ENCODE data around the gene DCBLD1.
"Not testable (repeated sequence)": the region's sequence is repeated elsewhere in the genome, so short reads cannot be mapped to it uniquely, and the experiment has no call there.

The DCBLD1 gene

GRCh38 chr6:117482240-117483003, at the start of gene DCBLD1:
TSS of gene DCBLD1 (plus strand) at chr6:117482674. CDS start at chr6:117482782, 108 bp downstream.
- TF ChIP-seq ZFX (IDR thresholded peaks at IDR 0.05; ENCODE audit: borderline replicate concordance) = no peak
- 0 out of 2 replicates have a peak, but pooled peaks have one; percentile 11 for TF ChIP-seq CTCF (IDR thresholded peaks at IDR 0.05)
- peak within 1 kb of the TSS; percentile 94 for H3K27ac ChIP-seq

GRCh38 chr6:117440706-117441525, 41.6 kb upstream of the DCBLD1 start:
- TF ChIP-seq ZFX (IDR thresholded peaks at IDR 0.05; ENCODE audit: borderline replicate concordance) (no peak), CTCF (IDR thresholded peaks at IDR 0.05) (no peak)

GRCh38 chr6:117441824-117442264, 40.6 kb upstream of the DCBLD1 start:
- H3K27ac ChIP-seq = no peak overlapping the region

More at GRCh38 chr6:117440706-117441525, 41.6 kb upstream of the DCBLD1 start:
- no peak overlapping the region for H3K27ac ChIP-seq

GRCh38 chr6:117442313-117442712, 40.2 kb upstream of the DCBLD1 start:
- not testable (repeated sequence) for H3K27ac ChIP-seq

More at GRCh38 chr6:117441824-117442264, 40.6 kb upstream of the DCBLD1 start:
- TF ChIP-seq CTCF (IDR thresholded peaks at IDR 0.05) (no peak), ZFX (IDR thresholded peaks at IDR 0.05; ENCODE audit: borderline replicate concordance) (no peak)

GRCh38 chr6:117444600-117444999, 37.9 kb upstream of the DCBLD1 start:
- TF ChIP-seq CTCF (IDR thresholded peaks at IDR 0.05) (no peak), ZFX (IDR thresholded peaks at IDR 0.05; ENCODE audit: borderline replicate concordance) (no peak)

GRCh38 chr6:117446861-117447260, 35.6 kb upstream of the DCBLD1 start:
- TF ChIP-seq CTCF (IDR thresholded peaks at IDR 0.05) (no peak), ZFX (IDR thresholded peaks at IDR 0.05; ENCODE audit: borderline replicate concordance) (no peak)
- no peak overlapping the region for H3K27ac ChIP-seq

More at GRCh38 chr6:117444600-117444999, 37.9 kb upstream of the DCBLD1 start:
- H3K27ac ChIP-seq = no peak overlapping the region

GRCh38 chr6:117448011-117448410, 34.5 kb upstream of the DCBLD1 start:
- H3K27ac ChIP-seq = no peak overlapping the region
- TF ChIP-seq ZFX (IDR thresholded peaks at IDR 0.05; ENCODE audit: borderline replicate concordance) (no peak), CTCF (IDR thresholded peaks at IDR 0.05) (no peak)
